ENCODE measurements around the gene VWDE. TPM values are rescaled to one million over a fixed set of nuclear protein-coding genes. Genes with fewer than 3 reads are reported as not detected.

The VWDE gene
- total and polyA plus RNA-seq, 2 of the 13 experiments (the other 11 are each of a cell fraction or from before 2014, with no cell fraction given): 0.12 to 0.27 TPM

DNA sequence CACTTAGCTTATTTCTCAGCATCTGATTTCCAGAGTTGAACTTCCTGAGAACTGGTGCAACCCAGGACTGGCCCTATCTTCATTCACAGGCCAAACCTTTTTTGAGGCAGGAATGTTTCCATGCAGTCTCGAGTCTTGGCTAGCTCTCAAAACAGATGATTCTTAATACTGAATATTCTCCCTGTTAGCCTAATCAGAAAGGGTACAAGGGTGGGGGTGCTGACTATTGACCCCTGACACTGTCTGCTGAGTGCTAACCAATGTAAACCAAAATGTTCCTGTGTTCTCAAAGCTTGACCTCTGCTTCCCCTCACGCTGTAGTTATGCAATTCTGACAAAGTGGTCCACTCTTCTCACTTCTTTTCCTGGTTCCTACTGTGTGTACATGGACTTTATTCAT lies 25.3 kb downstream of the VWDE start (continued):
- TF ChIP-seq, protein P1, sequence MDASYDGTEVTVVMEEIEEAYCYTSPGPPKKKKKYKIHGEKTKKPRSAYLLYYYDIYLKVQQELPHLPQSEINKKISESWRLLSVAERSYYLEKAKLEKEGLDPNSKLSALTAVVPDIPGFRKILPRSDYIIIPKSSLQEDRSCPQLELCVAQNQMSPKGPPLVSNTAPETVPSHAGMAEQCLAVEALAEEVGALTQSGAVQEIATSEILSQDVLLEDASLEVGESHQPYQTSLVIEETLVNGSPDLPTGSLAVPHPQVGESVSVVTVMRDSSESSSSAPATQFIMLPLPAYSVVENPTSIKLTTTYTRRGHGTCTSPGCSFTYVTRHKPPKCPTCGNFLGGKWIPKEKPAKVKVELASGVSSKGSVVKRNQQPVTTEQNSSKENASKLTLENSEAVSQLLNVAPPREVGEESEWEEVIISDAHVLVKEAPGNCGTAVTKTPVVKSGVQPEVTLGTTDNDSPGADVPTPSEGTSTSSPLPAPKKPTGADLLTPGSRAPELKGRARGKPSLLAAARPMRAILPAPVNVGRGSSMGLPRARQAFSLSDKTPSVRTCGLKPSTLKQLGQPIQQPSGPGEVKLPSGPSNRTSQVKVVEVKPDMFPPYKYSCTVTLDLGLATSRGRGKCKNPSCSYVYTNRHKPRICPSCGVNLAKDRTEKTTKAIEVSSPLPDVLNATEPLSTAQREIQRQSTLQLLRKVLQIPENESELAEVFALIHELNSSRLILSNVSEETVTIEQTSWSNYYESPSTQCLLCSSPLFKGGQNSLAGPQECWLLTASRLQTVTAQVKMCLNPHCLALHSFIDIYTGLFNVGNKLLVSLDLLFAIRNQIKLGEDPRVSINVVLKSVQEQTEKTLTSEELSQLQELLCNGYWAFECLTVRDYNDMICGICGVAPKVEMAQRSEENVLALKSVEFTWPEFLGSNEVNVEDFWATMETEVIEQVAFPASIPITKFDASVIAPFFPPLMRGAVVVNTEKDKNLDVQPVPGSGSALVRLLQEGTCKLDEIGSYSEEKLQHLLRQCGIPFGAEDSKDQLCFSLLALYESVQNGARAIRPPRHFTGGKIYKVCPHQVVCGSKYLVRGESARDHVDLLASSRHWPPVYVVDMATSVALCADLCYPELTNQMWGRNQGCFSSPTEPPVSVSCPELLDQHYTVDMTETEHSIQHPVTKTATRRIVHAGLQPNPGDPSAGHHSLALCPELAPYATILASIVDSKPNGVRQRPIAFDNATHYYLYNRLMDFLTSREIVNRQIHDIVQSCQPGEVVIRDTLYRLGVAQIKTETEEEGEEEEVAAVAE (CRISPR knock-in tag; IDR thresholded peaks at IDR 0.05; ENCODE audit: borderline replicate concordance): no peak
- TF ChIP-seq ZNF781 (CRISPR knock-in tag; IDR thresholded peaks at IDR 0.05; ENCODE audit: borderline replicate concordance, not compliant biosample characterization): no peak
- TF ChIP-seq, protein P2, sequence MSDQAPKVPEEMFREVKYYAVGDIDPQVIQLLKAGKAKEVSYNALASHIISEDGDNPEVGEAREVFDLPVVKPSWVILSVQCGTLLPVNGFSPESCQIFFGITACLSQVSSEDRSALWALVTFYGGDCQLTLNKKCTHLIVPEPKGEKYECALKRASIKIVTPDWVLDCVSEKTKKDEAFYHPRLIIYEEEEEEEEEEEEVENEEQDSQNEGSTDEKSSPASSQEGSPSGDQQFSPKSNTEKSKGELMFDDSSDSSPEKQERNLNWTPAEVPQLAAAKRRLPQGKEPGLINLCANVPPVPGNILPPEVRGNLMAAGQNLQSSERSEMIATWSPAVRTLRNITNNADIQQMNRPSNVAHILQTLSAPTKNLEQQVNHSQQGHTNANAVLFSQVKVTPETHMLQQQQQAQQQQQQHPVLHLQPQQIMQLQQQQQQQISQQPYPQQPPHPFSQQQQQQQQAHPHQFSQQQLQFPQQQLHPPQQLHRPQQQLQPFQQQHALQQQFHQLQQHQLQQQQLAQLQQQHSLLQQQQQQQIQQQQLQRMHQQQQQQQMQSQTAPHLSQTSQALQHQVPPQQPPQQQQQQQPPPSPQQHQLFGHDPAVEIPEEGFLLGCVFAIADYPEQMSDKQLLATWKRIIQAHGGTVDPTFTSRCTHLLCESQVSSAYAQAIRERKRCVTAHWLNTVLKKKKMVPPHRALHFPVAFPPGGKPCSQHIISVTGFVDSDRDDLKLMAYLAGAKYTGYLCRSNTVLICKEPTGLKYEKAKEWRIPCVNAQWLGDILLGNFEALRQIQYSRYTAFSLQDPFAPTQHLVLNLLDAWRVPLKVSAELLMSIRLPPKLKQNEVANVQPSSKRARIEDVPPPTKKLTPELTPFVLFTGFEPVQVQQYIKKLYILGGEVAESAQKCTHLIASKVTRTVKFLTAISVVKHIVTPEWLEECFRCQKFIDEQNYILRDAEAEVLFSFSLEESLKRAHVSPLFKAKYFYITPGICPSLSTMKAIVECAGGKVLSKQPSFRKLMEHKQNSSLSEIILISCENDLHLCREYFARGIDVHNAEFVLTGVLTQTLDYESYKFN (CRISPR knock-in tag; conservative IDR thresholded peaks at IDR 0.05): no peak
- TF ChIP-seq KDM5B (CRISPR knock-in tag; IDR thresholded peaks at IDR 0.05; ENCODE audit: borderline replicate concordance): no peak
- TF ChIP-seq NFE2L1 (CRISPR knock-in tag; IDR thresholded peaks at IDR 0.05; ENCODE audit: borderline replicate concordance): no peak
- no peak for TF ChIP-seq POLR2G (IDR thresholded peaks at IDR 0.05; ENCODE audit: low read depth, low read length)
- TF ChIP-seq PHF20 (CRISPR knock-in tag; IDR thresholded peaks at IDR 0.05): no peak
- TF ChIP-seq XBP1 (CRISPR knock-in tag; IDR thresholded peaks at IDR 0.05): no peak
- TF ChIP-seq PCBP1 (IDR thresholded peaks at IDR 0.05; ENCODE audit: borderline replicate concordance, low read depth, low read length): no peak
- no peak for TF ChIP-seq ELF4 (CRISPR knock-in tag; IDR thresholded peaks at IDR 0.05; ENCODE audit: borderline replicate concordance)
- no peak for TF ChIP-seq ZNF224 (CRISPR knock-in tag; IDR thresholded peaks at IDR 0.05)
- peak; percentile 42; the same call in 1 of the 2 replicates for TF ChIP-seq RARA (CRISPR knock-in tag; IDR thresholded peaks at IDR 0.05)
- TF ChIP-seq ZNF296 (CRISPR knock-in tag; conservative IDR thresholded peaks at IDR 0.05): no peak
- no peak for TF ChIP-seq HNF4G (IDR thresholded peaks at IDR 0.05; ENCODE audit: borderline replicate concordance, low read depth, low read length)
- TF ChIP-seq HNF4G (CRISPR knock-in tag; IDR thresholded peaks at IDR 0.05; ENCODE audit: borderline replicate concordance, low read depth): no peak
- TF ChIP-seq, protein P3, sequence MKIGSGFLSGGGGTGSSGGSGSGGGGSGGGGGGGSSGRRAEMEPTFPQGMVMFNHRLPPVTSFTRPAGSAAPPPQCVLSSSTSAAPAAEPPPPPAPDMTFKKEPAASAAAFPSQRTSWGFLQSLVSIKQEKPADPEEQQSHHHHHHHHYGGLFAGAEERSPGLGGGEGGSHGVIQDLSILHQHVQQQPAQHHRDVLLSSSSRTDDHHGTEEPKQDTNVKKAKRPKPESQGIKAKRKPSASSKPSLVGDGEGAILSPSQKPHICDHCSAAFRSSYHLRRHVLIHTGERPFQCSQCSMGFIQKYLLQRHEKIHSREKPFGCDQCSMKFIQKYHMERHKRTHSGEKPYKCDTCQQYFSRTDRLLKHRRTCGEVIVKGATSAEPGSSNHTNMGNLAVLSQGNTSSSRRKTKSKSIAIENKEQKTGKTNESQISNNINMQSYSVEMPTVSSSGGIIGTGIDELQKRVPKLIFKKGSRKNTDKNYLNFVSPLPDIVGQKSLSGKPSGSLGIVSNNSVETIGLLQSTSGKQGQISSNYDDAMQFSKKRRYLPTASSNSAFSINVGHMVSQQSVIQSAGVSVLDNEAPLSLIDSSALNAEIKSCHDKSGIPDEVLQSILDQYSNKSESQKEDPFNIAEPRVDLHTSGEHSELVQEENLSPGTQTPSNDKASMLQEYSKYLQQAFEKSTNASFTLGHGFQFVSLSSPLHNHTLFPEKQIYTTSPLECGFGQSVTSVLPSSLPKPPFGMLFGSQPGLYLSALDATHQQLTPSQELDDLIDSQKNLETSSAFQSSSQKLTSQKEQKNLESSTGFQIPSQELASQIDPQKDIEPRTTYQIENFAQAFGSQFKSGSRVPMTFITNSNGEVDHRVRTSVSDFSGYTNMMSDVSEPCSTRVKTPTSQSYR (CRISPR knock-in tag; IDR thresholded peaks at IDR 0.05; ENCODE audit: borderline replicate concordance): no peak
- no peak for TF ChIP-seq ZNF558 (CRISPR knock-in tag; IDR thresholded peaks at IDR 0.05; ENCODE audit: borderline replicate concordance)
- no peak for TF ChIP-seq MIXL1 (CRISPR knock-in tag; IDR thresholded peaks at IDR 0.05)
- no peak for TF ChIP-seq RCOR2 (CRISPR knock-in tag; IDR thresholded peaks at IDR 0.05)

Measured in HepG2 (cell line).